Spleen (tissue), 11 donors: ENCODE data around the gene EPHB2. TPM values are rescaled to one million over a fixed set of nuclear protein-coding genes. Genes with fewer than 3 reads are reported as not detected.

Source experiments
- DNase-seq: peaks from one replicate; pipeline ENCODE4 v3.0.0-alpha.2; 2020
- H3K27ac ChIP-seq, 8 donors: fragments of 200-600 bp; sonication (generic) in 7 of 8; 1 replicate in 4 of 8; 2 replicates in 4 of 8; pipeline versions ENCODE4 v1.5.0 to v1.8.0; 2016 to 2021; ENCODE audit warnings: inconsistent platforms in 4 of 8, mild to moderate bottlenecking in 4 of 8, moderate library complexity in 1 of 8
- H3K27me3 ChIP-seq, 7 donors: fragments of 200-600 bp; sonication (generic) in 6 of 7; replicated peaks in 1 of 7; 1 replicate in 4 of 7; 2 replicates in 3 of 7; pipeline versions ENCODE4 v1.5.0 to v1.8.0; 2016 to 2021; ENCODE audit warnings: inconsistent platforms in 3 of 7, mild to moderate bottlenecking in 1 of 7
- H3K36me3 ChIP-seq, 6 donors: fragments of 200-600 bp; sonication (generic) in 5 of 6; 1 replicate in 4 of 6; 2 replicates in 2 of 6; pipeline versions ENCODE4 v1.5.0 to v1.8.0; 2016 to 2021; ENCODE audit warnings: inconsistent platforms in 2 of 6
- H3K4me1 ChIP-seq, 6 donors: fragments of 200-600 bp; sonication (generic) in 5 of 6; 1 replicate in 3 of 6; 2 replicates in 3 of 6; pipeline versions ENCODE4 v1.5.0 to v1.8.0; 2016 to 2021; ENCODE audit warnings: inconsistent platforms in 3 of 6
- H3K4me3 ChIP-seq, 8 donors: fragments of 200-600 bp; sonication (generic) in 7 of 8; 1 replicate in 4 of 8; 2 replicates in 4 of 8; pipeline versions ENCODE4 v1.5.0 to v1.8.0; 2016 to 2021; ENCODE audit warnings: inconsistent platforms in 4 of 8, mild to moderate bottlenecking in 4 of 8, moderate library complexity in 2 of 8
- H3K9me3 ChIP-seq, 8 donors: fragments of 200-600 bp; sonication (generic) in 7 of 8; 1 replicate in 4 of 8; 2 replicates in 4 of 8; pipeline versions ENCODE4 v1.5.0 to v1.8.0; 2016 to 2021; ENCODE audit warnings: inconsistent platforms in 4 of 8
- POLR2A ChIP-seq, 3 donors: fragments of 450-650 bp; IDR thresholded peaks; one replicate each; pipeline ENCODE4 v1.5.1; 2017; ENCODE audit warnings: antibody characterized with exemption in 3 of 3, mild to moderate bottlenecking in 1 of 3
- POLR2AphosphoS5 ChIP-seq, 3 donors: sonication (generic); formaldehyde crosslinking; IDR thresholded peaks; one replicate each; pipeline ENCODE4 v1.5.1; 2017; ENCODE audit warnings: antibody characterized with exemption in 3 of 3
- WGBS, 5 donors: extraction: QIAGEN DNeasy Blood & Tissue Kit in 3 of 5; methylation state at CpG; one replicate each; pipeline versions ENCODE4 v1.1.5 to v1.1.7; 2013 to 2018; 5-methylcytosine and 5-hydroxymethylcytosine counted together
- intact Hi-C: fragments of 100-400 bp; cut with DNase I; formaldehyde crosslinking; loops from one replicate; pipeline ENCODE4 v1.15.0; 2023; ENCODE audit warnings: low total_unique reads
- polyA plus RNA-seq, 3 donors: library from polyadenylated mRNA; stranded (reverse); fragments of 200-250 nt; gene quantifications; one replicate each; pipeline ENCODE4 v1.2.1, GENCODE V29; 2013
- total RNA-seq, 7 donors: library from RNA; depleted of rRNA in 3 of 7; stranded (reverse); fragments of >200 nt in 3 of 7; fragmentation: NEBNext Ultra II Directional in 4 of 7; extraction: Animal tissue kit (Norgen Biotek cat#: 25700) in 4 of 7; gene quantifications; one replicate each; pipeline versions ENCODE4 v1.1.0 to v1.2.1, GENCODE V29; 2016 to 2021
- TF ChIP-seq, protein P1 (sequence below), 11 experiments: fragments of 200-600 bp in 7 of 11; fragments of 450-650 bp in 4 of 11; sonication (generic) in 4 of 11; IDR thresholded peaks in 8 of 11; conservative IDR thresholded peaks in 3 of 11; 1 replicate in 7 of 11; 2 replicates in 4 of 11; pipeline versions ENCODE4 v1.4.0 to v1.8.0; 2016 to 2021; ENCODE audit warnings: antibody characterized with exemption in 11 of 11, inconsistent platforms in 4 of 11, mild to moderate bottlenecking in 1 of 11
- donor health status: healthy with polysubstance abuse.
- donor health status: DM: no; HTN: no; CAD: no; lungs with moderate emphysema.
- donor health status: DM: no; HTN: no; CAD: no.
- donor health status: Bipolar disorder and iron deficiency.
- donor health status: healthy.
- donor health status: DM: no; HTN: no; CAD: no.
- donor health status: DM: yes; HTN: yes; CAD: no.

Gene EPHB2
- total and polyA plus RNA-seq, 10 donors = 0.67 to 9.3 (median 6.3) TPM

DNA sequence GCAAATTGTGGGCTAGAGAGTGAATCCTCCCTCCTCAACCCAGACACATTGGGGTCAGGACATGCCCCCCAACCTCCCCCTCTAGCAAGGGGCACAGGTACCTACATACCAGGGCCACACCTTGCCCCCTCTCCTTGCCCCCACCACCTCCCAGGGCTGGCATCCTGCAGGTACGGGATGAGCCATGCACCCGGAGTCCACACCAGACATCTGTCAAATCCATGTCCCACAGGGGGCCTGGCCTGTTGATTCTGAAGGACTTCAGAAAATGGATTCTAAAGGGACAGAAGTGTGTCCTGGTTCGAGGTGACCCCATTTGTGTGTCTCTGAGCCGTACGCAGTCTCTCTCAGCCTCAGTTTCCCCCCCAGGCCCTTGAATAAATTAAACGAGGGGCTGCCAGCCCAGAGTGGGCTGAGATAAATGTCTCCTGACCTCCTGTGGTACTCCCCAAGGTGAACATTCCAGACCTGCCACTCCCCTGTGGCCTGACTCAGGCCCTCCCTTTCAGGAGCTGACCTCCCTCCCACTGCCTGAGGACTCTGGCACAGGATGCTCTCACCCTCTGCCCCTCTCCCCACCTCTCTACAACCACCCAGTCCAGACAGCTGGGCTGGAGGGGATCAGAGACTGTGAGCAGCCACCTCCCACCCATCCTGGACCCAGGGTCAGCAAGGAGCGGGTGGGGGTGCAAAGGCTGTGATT, 94.5 kb downstream of the EPHB2 start:
- 77 to 90% (median 80%) methylated on average over 7 of the region's 7 CpGs for WGBS, 5 donors
- Histone ChIP-seq H3K4me3 (no peak overlapping the region), H3K4me1 (peaks cover 0 to 7% (median 0%) of the 10 kb centered on the region in 6 donors), H3K9me3 (no peaks in the 10 kb centered on the region), H3K27me3 (peaks cover 0 to 18% (median 0%) of the 10 kb centered on the region in 7 donors), H3K27ac (no peak overlapping the region), H3K36me3 (no peaks in the 10 kb centered on the region)
- intact Hi-C loops = no loop called here
- TF ChIP-seq, protein P1, sequence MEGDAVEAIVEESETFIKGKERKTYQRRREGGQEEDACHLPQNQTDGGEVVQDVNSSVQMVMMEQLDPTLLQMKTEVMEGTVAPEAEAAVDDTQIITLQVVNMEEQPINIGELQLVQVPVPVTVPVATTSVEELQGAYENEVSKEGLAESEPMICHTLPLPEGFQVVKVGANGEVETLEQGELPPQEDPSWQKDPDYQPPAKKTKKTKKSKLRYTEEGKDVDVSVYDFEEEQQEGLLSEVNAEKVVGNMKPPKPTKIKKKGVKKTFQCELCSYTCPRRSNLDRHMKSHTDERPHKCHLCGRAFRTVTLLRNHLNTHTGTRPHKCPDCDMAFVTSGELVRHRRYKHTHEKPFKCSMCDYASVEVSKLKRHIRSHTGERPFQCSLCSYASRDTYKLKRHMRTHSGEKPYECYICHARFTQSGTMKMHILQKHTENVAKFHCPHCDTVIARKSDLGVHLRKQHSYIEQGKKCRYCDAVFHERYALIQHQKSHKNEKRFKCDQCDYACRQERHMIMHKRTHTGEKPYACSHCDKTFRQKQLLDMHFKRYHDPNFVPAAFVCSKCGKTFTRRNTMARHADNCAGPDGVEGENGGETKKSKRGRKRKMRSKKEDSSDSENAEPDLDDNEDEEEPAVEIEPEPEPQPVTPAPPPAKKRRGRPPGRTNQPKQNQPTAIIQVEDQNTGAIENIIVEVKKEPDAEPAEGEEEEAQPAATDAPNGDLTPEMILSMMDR (IDR thresholded peaks at IDR 0.05 in 8 of 11, conservative IDR thresholded peaks at IDR 0.05 in 3 of 11) = no peak
- TF ChIP-seq POLR2A (IDR thresholded peaks at IDR 0.05) (no peak), POLR2AphosphoS5 (IDR thresholded peaks at IDR 0.05) (no peak)
- no peak for DNase-seq

DNA sequence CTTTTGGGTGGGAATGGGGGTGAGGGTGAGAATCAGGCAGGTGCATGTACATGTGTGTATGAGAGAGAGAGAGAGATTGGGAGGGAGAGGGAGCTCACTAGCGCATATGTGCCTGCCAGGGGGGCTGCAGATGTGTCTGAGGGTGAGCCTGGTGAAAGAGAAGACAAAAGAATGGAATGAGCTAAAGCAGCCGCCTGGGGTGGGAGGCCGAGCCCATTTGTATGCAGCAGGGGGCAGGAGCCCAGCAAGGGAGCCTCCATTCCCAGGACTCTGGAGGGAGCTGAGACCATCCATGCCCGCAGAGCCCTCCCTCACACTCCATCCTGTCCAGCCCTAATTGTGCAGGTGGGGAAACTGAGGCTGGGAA, 95.0 kb downstream of the EPHB2 start:
- peaks cover 0 to 7% (median 0%) of the 10 kb centered on the region in 6 donors for H3K4me1 ChIP-seq
- no peak overlapping the region for H3K27ac ChIP-seq
- no peaks in the 10 kb centered on the region for H3K36me3 ChIP-seq
- intact Hi-C loops = no loop called here
- H3K9me3 ChIP-seq = no peaks in the 10 kb centered on the region
- DNase-seq = no peak
- H3K27me3 ChIP-seq = peaks cover 0 to 18% (median 0%) of the 10 kb centered on the region in 7 donors
- no peak overlapping the region for H3K4me3 ChIP-seq
- TF ChIP-seq POLR2A (IDR thresholded peaks at IDR 0.05) (no peak), POLR2AphosphoS5 (IDR thresholded peaks at IDR 0.05) (no peak)
- TF ChIP-seq, protein P1 (IDR thresholded peaks at IDR 0.05 in 8 of 11, conservative IDR thresholded peaks at IDR 0.05 in 3 of 11) = no peak
- WGBS, 5 donors = 86 to 94% (median 88%) methylated on average over 4 of the region's 4 CpGs

DNA sequence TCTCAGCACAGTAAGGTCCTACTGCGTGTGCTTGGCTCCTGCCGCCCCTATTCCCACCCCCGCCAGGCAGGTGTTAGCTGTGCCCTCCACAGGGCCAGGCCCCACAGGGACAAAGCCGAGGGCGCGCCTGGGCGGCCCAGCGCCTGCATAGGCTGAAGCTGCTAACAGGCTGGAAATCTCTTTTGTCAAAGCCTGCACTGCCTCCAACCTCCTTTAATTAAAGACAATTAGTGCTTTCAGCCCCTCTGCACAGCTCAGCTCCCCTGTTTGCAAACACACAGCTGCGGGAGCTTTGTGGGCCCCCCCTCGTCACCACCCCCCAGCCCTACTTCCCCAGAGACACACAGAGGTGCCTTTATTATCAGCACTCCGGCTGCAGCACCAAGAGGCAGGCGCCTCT, 95.9 kb downstream of the EPHB2 start:
- WGBS, 5 donors = 86 to 94% (median 88%) methylated on average over 12 of the region's 12 CpGs
- intact Hi-C loops = no loop called here
- no peak overlapping the region for H3K4me3 ChIP-seq
- no peaks in the 10 kb centered on the region for H3K9me3 ChIP-seq
- no peak for DNase-seq
- no peaks in the 10 kb centered on the region for H3K36me3 ChIP-seq
- TF ChIP-seq POLR2AphosphoS5 (IDR thresholded peaks at IDR 0.05) (no peak), POLR2A (IDR thresholded peaks at IDR 0.05) (no peak)
- TF ChIP-seq, protein P1 (IDR thresholded peaks at IDR 0.05 in 8 of 11, conservative IDR thresholded peaks at IDR 0.05 in 3 of 11) = no peak
- no peak overlapping the region for H3K27ac ChIP-seq
- peaks cover 0 to 17% (median 0%) of the 10 kb centered on the region in 7 donors for H3K27me3 ChIP-seq
- peaks cover 0 to under 1% (median 0%) of the 10 kb centered on the region in 6 donors for H3K4me1 ChIP-seq

DNA sequence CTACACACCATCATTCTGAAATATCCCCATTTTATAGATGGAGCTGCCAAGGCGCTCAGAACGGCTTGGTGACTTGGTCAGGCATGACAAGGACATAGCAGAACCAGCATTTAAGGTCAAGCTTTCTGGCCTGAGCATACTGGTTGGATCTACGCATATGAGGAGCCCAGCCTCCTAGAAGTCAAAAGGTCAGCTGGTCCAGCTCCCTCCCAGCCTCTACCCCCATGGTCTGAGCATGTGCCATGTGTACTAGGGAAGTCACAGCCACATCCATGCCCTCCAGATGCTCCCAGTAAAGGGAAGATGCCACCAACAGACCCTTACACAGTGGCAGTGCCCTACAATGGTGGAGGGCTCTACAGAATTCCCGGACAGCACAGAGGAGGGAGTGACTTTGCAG, 96.7 kb downstream of the EPHB2 start:
- Histone ChIP-seq H3K9me3 (no peaks in the 10 kb centered on the region), H3K4me3 (no peak overlapping the region), H3K27ac (no peak overlapping the region), H3K27me3 (peaks cover 0 to 14% (median 0%) of the 10 kb centered on the region in 7 donors), H3K36me3 (no peaks in the 10 kb centered on the region), H3K4me1 (no peaks in the 10 kb centered on the region)
- TF ChIP-seq, protein P1 (IDR thresholded peaks at IDR 0.05 in 8 of 11, conservative IDR thresholded peaks at IDR 0.05 in 3 of 11) = no peak
- TF ChIP-seq POLR2A (IDR thresholded peaks at IDR 0.05) (no peak), POLR2AphosphoS5 (IDR thresholded peaks at IDR 0.05) (no peak)
- intact Hi-C loops = no loop called here
- DNase-seq = no peak
- WGBS, 5 donors = 73 to 88% (median 85%) methylated on average over 4 of the region's 4 CpGs
